K562 (cell line): ENCODE data around the gene SLC22A7.

ENCODE experiments used
- ATF1 ChIP-seq, 2 experiments: fragments of 450-650 bp in 1 of 2; IDR thresholded peaks; 2 replicates each; pipeline ENCODE4 v1.6.1; 2016; ENCODE audit warnings: missing compliant biosample characterization in 1 of 2, missing genetic modification characterization in 1 of 2
- CEBPB ChIP-seq: fragments of 450-650 bp; IDR thresholded peaks from 2 replicates; pipeline ENCODE4 v1.6.1; 2016; ENCODE audit warnings: missing genetic modification characterization, missing compliant biosample characterization
- CREB1 ChIP-seq, 2 experiments: sonication (generic) in 1 of 2; formaldehyde crosslinking in 1 of 2; IDR thresholded peaks; 2 replicates each; pipeline versions ENCODE4 v1.6.1 to v1.8.0; 2012 to 2022; ENCODE audit warnings: inconsistent platforms in 1 of 2, mild to moderate bottlenecking in 1 of 2, missing genetic modification reagents in 1 of 2, moderate library complexity in 1 of 2
- CTCF ChIP-seq, 3 experiments: IDR thresholded peaks in 2 of 3; conservative IDR thresholded peaks in 1 of 3; 2 replicates each; pipeline ENCODE4 v1.5.1; 2011 to 2012; ENCODE audit warnings: low read length in 3 of 3, mild to moderate bottlenecking in 3 of 3, control low read depth in 2 of 3, improper control_type of control experiment in 1 of 3, inconsistent platforms in 1 of 3, low read depth in 1 of 3, mixed read lengths in 1 of 3, moderate library complexity in 1 of 3; ENCODE audit not compliant: insufficient read depth in 2 of 3
- DACH1 ChIP-seq: fragments of 450-650 bp; IDR thresholded peaks from 2 replicates; pipeline ENCODE4 v1.6.1; 2018; ENCODE audit not compliant: partially characterized antibody
- EP300 ChIP-seq: IDR thresholded peaks from 2 replicates; pipeline ENCODE4 v1.6.1; 2012; ENCODE audit warnings: low read length, improper control_type of control experiment
- EZH2 ChIP-seq: IDR thresholded peaks from 2 replicates; pipeline ENCODE4 v1.6.1; 2012; ENCODE audit warnings: low read depth, mild to moderate bottlenecking, inconsistent platforms, low read length, borderline replicate concordance
- HDAC6 ChIP-seq: IDR thresholded peaks from 2 replicates; pipeline ENCODE4 v1.6.1; 2012; ENCODE audit warnings: low read depth, mild to moderate bottlenecking, control low read depth, inconsistent platforms, low read length, moderate library complexity
- SMAD1 ChIP-seq: fragments of 150-350 bp; IDR thresholded peaks from 2 replicates; pipeline ENCODE4 v1.6.1; 2014; ENCODE audit warnings: low read length, low read depth; ENCODE audit not compliant: partially characterized antibody
- SMC3 ChIP-seq: conservative IDR thresholded peaks from 2 replicates; pipeline ENCODE4 v1.6.1; 2011; ENCODE audit warnings: low read depth, low read length, improper control_type of control experiment; ENCODE audit not compliant: insufficient read depth
- SOX6 ChIP-seq: fragments of 450-650 bp; IDR thresholded peaks from 2 replicates; pipeline ENCODE4 v1.6.1; 2014; ENCODE audit warnings: mild to moderate bottlenecking
- ZBTB2 ChIP-seq: fragments of 450-650 bp; IDR thresholded peaks from 2 replicates; pipeline ENCODE4 v1.6.1; 2016; ENCODE audit warnings: antibody characterized with exemption
- TF ChIP-seq, protein P1 (sequence below): fragments of 200-600 bp; sonication (generic); IDR thresholded peaks from one replicate; pipeline ENCODE4 v1.6.1; 2012; ENCODE audit warnings: mild to moderate bottlenecking, low read depth, low read length, inconsistent platforms

DNA sequence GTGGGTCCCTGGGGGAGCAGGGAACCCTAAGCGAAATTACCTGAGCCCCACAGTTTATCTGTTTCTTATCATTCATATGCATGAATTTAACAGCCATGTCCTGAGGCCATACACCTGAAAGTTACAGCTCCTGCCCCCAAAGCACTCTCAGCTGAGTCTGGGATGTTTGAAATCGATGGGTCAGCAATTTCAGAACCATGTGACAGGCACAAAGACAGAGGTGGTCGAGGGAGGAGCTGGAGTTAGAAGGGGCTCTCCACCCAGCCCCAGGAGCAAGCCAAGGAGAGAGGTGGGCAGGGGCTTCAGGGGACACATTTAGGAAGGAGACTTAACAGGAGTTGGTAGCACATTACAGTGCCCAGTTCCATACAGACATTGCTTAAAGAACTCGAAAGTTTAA is 39.9 kb upstream of the SLC22A7 start:
- TF ChIP-seq DACH1: no peak
- TF ChIP-seq, protein P1, sequence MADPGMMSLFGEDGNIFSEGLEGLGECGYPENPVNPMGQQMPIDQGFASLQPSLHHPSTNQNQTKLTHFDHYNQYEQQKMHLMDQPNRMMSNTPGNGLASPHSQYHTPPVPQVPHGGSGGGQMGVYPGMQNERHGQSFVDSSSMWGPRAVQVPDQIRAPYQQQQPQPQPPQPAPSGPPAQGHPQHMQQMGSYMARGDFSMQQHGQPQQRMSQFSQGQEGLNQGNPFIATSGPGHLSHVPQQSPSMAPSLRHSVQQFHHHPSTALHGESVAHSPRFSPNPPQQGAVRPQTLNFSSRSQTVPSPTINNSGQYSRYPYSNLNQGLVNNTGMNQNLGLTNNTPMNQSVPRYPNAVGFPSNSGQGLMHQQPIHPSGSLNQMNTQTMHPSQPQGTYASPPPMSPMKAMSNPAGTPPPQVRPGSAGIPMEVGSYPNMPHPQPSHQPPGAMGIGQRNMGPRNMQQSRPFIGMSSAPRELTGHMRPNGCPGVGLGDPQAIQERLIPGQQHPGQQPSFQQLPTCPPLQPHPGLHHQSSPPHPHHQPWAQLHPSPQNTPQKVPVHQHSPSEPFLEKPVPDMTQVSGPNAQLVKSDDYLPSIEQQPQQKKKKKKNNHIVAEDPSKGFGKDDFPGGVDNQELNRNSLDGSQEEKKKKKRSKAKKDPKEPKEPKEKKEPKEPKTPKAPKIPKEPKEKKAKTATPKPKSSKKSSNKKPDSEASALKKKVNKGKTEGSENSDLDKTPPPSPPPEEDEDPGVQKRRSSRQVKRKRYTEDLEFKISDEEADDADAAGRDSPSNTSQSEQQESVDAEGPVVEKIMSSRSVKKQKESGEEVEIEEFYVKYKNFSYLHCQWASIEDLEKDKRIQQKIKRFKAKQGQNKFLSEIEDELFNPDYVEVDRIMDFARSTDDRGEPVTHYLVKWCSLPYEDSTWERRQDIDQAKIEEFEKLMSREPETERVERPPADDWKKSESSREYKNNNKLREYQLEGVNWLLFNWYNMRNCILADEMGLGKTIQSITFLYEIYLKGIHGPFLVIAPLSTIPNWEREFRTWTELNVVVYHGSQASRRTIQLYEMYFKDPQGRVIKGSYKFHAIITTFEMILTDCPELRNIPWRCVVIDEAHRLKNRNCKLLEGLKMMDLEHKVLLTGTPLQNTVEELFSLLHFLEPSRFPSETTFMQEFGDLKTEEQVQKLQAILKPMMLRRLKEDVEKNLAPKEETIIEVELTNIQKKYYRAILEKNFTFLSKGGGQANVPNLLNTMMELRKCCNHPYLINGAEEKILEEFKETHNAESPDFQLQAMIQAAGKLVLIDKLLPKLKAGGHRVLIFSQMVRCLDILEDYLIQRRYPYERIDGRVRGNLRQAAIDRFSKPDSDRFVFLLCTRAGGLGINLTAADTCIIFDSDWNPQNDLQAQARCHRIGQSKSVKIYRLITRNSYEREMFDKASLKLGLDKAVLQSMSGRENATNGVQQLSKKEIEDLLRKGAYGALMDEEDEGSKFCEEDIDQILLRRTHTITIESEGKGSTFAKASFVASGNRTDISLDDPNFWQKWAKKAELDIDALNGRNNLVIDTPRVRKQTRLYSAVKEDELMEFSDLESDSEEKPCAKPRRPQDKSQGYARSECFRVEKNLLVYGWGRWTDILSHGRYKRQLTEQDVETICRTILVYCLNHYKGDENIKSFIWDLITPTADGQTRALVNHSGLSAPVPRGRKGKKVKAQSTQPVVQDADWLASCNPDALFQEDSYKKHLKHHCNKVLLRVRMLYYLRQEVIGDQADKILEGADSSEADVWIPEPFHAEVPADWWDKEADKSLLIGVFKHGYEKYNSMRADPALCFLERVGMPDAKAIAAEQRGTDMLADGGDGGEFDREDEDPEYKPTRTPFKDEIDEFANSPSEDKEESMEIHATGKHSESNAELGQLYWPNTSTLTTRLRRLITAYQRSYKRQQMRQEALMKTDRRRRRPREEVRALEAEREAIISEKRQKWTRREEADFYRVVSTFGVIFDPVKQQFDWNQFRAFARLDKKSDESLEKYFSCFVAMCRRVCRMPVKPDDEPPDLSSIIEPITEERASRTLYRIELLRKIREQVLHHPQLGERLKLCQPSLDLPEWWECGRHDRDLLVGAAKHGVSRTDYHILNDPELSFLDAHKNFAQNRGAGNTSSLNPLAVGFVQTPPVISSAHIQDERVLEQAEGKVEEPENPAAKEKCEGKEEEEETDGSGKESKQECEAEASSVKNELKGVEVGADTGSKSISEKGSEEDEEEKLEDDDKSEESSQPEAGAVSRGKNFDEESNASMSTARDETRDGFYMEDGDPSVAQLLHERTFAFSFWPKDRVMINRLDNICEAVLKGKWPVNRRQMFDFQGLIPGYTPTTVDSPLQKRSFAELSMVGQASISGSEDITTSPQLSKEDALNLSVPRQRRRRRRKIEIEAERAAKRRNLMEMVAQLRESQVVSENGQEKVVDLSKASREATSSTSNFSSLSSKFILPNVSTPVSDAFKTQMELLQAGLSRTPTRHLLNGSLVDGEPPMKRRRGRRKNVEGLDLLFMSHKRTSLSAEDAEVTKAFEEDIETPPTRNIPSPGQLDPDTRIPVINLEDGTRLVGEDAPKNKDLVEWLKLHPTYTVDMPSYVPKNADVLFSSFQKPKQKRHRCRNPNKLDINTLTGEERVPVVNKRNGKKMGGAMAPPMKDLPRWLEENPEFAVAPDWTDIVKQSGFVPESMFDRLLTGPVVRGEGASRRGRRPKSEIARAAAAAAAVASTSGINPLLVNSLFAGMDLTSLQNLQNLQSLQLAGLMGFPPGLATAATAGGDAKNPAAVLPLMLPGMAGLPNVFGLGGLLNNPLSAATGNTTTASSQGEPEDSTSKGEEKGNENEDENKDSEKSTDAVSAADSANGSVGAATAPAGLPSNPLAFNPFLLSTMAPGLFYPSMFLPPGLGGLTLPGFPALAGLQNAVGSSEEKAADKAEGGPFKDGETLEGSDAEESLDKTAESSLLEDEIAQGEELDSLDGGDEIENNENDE: no peak
- no peak for TF ChIP-seq SMAD1
- TF ChIP-seq ATF1 (CRISPR knock-in tag; IDR thresholded peaks at IDR 0.05): no peak
- no peak for TF ChIP-seq ATF1 (tag; IDR thresholded peaks at IDR 0.05)
- TF ChIP-seq EP300: no peak
- TF ChIP-seq CTCF (IDR thresholded peaks at IDR 0.05 in 2 of 3, conservative IDR thresholded peaks at IDR 0.05 in 1 of 3; ENCODE audit: insufficient read depth in 2 of 3, low read depth in 1 of 3, low read length in 3 of 3): no peak
- TF ChIP-seq ZBTB2: no peak
- no peak for TF ChIP-seq HDAC6
- no peak for TF ChIP-seq CEBPB (tag)
- TF ChIP-seq CREB1 (IDR thresholded peaks at IDR 0.05): no peak
- TF ChIP-seq CREB1 (CRISPR knock-in tag; IDR thresholded peaks at IDR 0.05): no peak
- TF ChIP-seq SMC3: no peak
- no peak for TF ChIP-seq SOX6
- no peak for TF ChIP-seq EZH2
